Panc1 (cell line): ENCODE measurements around the gene ARHGAP12. TPM values are rescaled to one million over a fixed set of nuclear protein-coding genes. Genes with fewer than 3 reads are reported as not detected.

Experiments used
- ATAC-seq: fragments of 200-7000 bp; cut with Tn5 transposase; 2 replicates; pipeline ENCODE4 v1.9.1; 2020; ENCODE audit warnings: mild to moderate bottlenecking, moderate library complexity
- BruUV-seq: library from RNA; stranded (reverse); fragments of 400-500 nt; replicated peaks from 2 replicates; lab custom pipeline; 2021; lab: Mats Ljungman, UMichigan
- CTCF ChIA-PET: fragments of 300-600 bp; sonication (Branson Sonifier 250); formaldehyde crosslinking; loops from one replicate; lab custom pipeline; 2022; ENCODE audit warnings: antibody characterized with exemption; lab: Charles Lee
- POLR2A ChIA-PET: fragments of 300-600 bp; sonication (Branson Sonifier 250); formaldehyde crosslinking; loops from one replicate; lab custom pipeline; 2022; ENCODE audit warnings: antibody characterized with exemption; lab: Charles Lee
- DNase-seq: peaks from one replicate; pipeline ENCODE4 v3.0.0-alpha.2; 2010; ENCODE audit warnings: low read depth, low spot score
- H3K27ac ChIP-seq: 2 replicates; pipeline ENCODE4 v1.5.1; 2011; ENCODE audit warnings: mild to moderate bottlenecking, low read length, inconsistent platforms
- H3K27me3 ChIP-seq: fragments of 200-500 bp; sonication (Bioruptor generic); 2 replicates; pipeline ENCODE4 v1.6.0; 2014; ENCODE audit warnings: low read length, inconsistent platforms; ENCODE audit not compliant: control insufficient read depth, insufficient read depth
- H3K36me3 ChIP-seq: fragments of 200-500 bp; sonication (Bioruptor generic); 2 replicates; pipeline ENCODE4 v1.5.1; 2014; ENCODE audit warnings: inconsistent platforms, mild to moderate bottlenecking, low read length, moderate library complexity; ENCODE audit not compliant: control insufficient read depth, insufficient read depth
- H3K4me1 ChIP-seq: 2 replicates; pipeline ENCODE4 v1.5.1; 2011; ENCODE audit warnings: inconsistent platforms, mild to moderate bottlenecking, low read length, moderate library complexity; ENCODE audit not compliant: control insufficient read depth, insufficient read depth
- H3K4me3 ChIP-seq, 2 experiments: 2 replicates each; pipeline ENCODE4 v1.5.1; 2011 to 2012; ENCODE audit warnings: low read depth in 2 of 2, low read length in 2 of 2, mild to moderate bottlenecking in 2 of 2, inconsistent platforms in 1 of 2, moderate library complexity in 1 of 2
- H3K9me3 ChIP-seq: fragments of 200-500 bp; sonication (Bioruptor generic); 2 replicates; pipeline ENCODE4 v1.5.1; 2014; ENCODE audit warnings: low read depth, mild to moderate bottlenecking, inconsistent platforms, low read length, moderate library complexity; ENCODE audit not compliant: control insufficient read depth, insufficient read depth
- POLR2AphosphoS5 ChIP-seq: IDR thresholded peaks from 2 replicates; pipeline ENCODE4 v1.6.1; 2012; ENCODE audit warnings: mild to moderate bottlenecking, low read depth, low read length, moderate library complexity
- REST ChIP-seq, 2 experiments: IDR thresholded peaks; 2 replicates each; pipeline ENCODE4 v1.6.1; 2011 to 2012; ENCODE audit warnings: low read depth in 2 of 2, control low read depth in 1 of 2, low read length in 1 of 2, mild to moderate bottlenecking in 1 of 2, moderate library complexity in 1 of 2; ENCODE audit not compliant: insufficient read depth in 1 of 2
- SIN3A ChIP-seq: IDR thresholded peaks from 2 replicates; pipeline ENCODE4 v1.6.1; 2012; ENCODE audit warnings: low read depth, mild to moderate bottlenecking, low read length, moderate library complexity, borderline replicate concordance; ENCODE audit not compliant: insufficient read depth
- TCF7L2 ChIP-seq: IDR thresholded peaks from 2 replicates; pipeline ENCODE4 v1.6.1; 2011; ENCODE audit warnings: mild to moderate bottlenecking, low read depth, low read length, inconsistent platforms
- in situ Hi-C: cut with HindIII; loops from 2 replicates; pipeline ENCODE4 v1.10.0; 2016; ENCODE audit warnings: low sequenced_read_pairs, low pct_unique_long_range_greater_than_20kb
- intact Hi-C: fragments of 100-400 bp; cut with micrococcal nuclease; formaldehyde crosslinking; loops from one replicate; pipeline ENCODE4 v1.10.0; 2022; ENCODE audit not compliant: unreplicated experiment
- total RNA-seq: library from RNA; stranded (reverse); gene quantifications from one replicate; pipeline ENCODE4 v1.2.1, GENCODE V29; 2021; ENCODE audit not compliant: unreplicated experiment
- TF ChIP-seq, protein P1 (sequence below): fragments of 450-650 bp; IDR thresholded peaks from 2 replicates; pipeline ENCODE4 v1.5.1; 2017; ENCODE audit warnings: mild to moderate bottlenecking

The ARHGAP12 gene
- total RNA-seq, 1 experiment from 2014 or later = 22.9 TPM

GRCh38 chr10:31855033-31855432 lies 73.6 kb downstream of the ARHGAP12 start:
- ChIA-PET POLR2A (no interaction called here), CTCF (no interaction called here)
- in situ Hi-C loops (no loop called here), intact Hi-C loops (no loop called here)
- peaks cover 2% of the 10 kb centered on the region; the same call in 1 of the 2 replicates for H3K36me3 ChIP-seq
- no TSS peak for BruUV-seq
- TF ChIP-seq SIN3A (no peak), TCF7L2 (no peak), REST (IDR thresholded peaks at IDR 0.05; ENCODE audit: insufficient read depth in 1 of 2, low read depth in 2 of 2, low read length in 1 of 2) (no peak), POLR2AphosphoS5 (no peak)
- TF ChIP-seq, protein P1, sequence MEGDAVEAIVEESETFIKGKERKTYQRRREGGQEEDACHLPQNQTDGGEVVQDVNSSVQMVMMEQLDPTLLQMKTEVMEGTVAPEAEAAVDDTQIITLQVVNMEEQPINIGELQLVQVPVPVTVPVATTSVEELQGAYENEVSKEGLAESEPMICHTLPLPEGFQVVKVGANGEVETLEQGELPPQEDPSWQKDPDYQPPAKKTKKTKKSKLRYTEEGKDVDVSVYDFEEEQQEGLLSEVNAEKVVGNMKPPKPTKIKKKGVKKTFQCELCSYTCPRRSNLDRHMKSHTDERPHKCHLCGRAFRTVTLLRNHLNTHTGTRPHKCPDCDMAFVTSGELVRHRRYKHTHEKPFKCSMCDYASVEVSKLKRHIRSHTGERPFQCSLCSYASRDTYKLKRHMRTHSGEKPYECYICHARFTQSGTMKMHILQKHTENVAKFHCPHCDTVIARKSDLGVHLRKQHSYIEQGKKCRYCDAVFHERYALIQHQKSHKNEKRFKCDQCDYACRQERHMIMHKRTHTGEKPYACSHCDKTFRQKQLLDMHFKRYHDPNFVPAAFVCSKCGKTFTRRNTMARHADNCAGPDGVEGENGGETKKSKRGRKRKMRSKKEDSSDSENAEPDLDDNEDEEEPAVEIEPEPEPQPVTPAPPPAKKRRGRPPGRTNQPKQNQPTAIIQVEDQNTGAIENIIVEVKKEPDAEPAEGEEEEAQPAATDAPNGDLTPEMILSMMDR = no peak
- DNase-seq (no peak), ATAC-seq (no peak)
- no peaks in the 10 kb centered on the region for H3K9me3 ChIP-seq
- no peaks in the 10 kb centered on the region for H3K4me1 ChIP-seq
- no peak overlapping the region for H3K27ac ChIP-seq
- H3K27me3 ChIP-seq = no peaks in the 10 kb centered on the region
- no peak overlapping the region for H3K4me3 ChIP-seq

DNA sequence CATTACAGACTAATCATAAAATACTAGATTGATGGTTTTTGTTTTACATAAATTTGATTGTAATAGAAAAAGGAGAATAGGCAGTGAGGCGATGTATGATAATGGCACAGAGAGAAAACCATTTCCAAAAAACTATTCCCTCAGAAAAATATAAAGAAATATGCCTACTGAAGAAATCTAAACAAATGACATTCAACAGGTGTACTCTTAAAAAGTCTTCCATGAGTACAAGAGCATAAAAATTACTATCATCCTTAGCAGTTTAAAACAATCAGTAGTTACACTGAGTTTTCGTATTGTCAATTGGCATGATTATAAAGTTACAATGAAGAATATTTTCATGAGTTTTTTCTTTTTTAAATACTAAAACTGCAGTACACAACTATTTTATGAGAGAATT lies 75.0 kb downstream of the ARHGAP12 start:
- DNase-seq = no peak
- POLR2A ChIA-PET = no interaction called here

More for the DNA sequence above, 75.0 kb downstream of the ARHGAP12 start:
- no peak for ATAC-seq
- H3K36me3 ChIP-seq = peaks cover 2% of the 10 kb centered on the region; the same call in 1 of the 2 replicates
- no peaks in the 10 kb centered on the region for H3K9me3 ChIP-seq
- no TSS peak for BruUV-seq
- H3K4me1 ChIP-seq = no peaks in the 10 kb centered on the region
- CTCF ChIA-PET = no interaction called here
- H3K27ac ChIP-seq = no peak overlapping the region
- in situ Hi-C loops (no loop called here), intact Hi-C loops (no loop called here)
- H3K4me3 ChIP-seq = no peak overlapping the region
- TF ChIP-seq SIN3A (no peak), REST (IDR thresholded peaks at IDR 0.05; ENCODE audit: insufficient read depth in 1 of 2, low read depth in 2 of 2, low read length in 1 of 2) (no peak), TCF7L2 (no peak), POLR2AphosphoS5 (no peak)
- TF ChIP-seq, protein P1 = no peak
- no peaks in the 10 kb centered on the region for H3K27me3 ChIP-seq
